ENCODE data around the gene LRFN5.
"Not testable (repeated sequence)": the region's sequence is repeated elsewhere in the genome, so short reads cannot be mapped to it uniquely, and the experiment has no call there.

Gene LRFN5

DNA sequence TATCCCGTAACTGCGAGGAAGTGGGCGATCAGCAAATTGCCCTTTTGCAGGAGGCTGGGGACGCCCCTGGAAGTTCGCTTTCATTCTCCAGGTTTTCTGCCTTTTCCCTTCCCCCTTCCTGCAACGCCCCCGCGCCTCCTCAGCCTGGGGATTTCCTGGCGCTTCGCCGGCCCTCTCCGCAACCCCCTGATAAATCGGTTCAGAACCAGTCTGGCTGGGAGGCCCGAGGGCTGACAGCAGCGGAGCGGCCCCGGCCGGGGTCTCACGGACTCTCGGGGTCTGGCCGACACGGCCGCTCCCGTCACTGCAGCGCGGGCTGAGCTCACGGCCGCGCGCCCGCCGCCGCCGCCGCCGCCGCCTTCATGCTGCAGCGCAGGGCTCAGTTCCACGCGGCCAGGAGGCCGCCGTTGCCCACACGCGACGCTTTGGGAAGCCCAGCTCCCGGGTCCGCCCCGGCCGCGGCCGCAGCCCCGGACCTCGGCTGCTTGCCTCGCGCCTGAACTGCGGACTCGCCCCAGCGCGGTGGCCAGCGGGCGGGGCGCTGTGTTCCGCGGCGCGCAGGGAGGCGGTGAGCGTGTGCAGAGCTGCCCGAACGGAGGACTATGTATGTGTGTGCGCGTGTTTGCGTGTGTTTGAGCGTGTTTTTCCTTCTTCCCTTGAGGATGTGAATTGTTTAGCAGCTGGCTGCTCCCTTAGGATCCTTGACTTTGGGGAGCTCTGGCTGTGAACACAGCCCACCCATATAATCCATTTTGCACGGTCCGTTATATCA is at the start of gene LRFN5:
Gene LRFN5, plus strand, starts transcription at position 345 of the 772 bp plus-strand sequence.
- DNase-seq (ENCODE audit: low read depth): peak; percentile 69
- peak within 1 kb of the TSS; percentile 78 for H3K4me3 ChIP-seq (ENCODE audit: control insufficient read depth, low read depth, low read length)
- TF ChIP-seq, protein P1, sequence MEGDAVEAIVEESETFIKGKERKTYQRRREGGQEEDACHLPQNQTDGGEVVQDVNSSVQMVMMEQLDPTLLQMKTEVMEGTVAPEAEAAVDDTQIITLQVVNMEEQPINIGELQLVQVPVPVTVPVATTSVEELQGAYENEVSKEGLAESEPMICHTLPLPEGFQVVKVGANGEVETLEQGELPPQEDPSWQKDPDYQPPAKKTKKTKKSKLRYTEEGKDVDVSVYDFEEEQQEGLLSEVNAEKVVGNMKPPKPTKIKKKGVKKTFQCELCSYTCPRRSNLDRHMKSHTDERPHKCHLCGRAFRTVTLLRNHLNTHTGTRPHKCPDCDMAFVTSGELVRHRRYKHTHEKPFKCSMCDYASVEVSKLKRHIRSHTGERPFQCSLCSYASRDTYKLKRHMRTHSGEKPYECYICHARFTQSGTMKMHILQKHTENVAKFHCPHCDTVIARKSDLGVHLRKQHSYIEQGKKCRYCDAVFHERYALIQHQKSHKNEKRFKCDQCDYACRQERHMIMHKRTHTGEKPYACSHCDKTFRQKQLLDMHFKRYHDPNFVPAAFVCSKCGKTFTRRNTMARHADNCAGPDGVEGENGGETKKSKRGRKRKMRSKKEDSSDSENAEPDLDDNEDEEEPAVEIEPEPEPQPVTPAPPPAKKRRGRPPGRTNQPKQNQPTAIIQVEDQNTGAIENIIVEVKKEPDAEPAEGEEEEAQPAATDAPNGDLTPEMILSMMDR (conservative IDR thresholded peaks at IDR 0.05; ENCODE audit: control insufficient read depth, insufficient read depth, low read depth, low read length): no peak

DNA sequence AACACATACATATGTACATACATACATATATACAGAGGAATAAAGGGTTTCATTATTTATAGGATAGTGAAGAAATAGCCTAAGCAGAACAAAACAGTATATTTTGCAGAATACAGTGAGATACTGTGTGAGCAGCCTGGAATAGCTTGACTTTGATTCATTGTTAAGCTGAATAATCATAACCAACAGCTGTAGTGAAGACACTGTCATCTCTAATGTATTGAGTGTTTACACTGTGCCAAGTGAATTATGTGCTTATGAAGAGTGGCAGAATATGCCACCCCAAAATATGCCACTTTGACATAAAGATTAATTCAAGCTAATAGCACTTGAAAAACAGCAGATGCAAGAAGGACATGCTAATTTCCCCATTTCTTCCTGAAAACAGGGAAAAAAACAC is 48.2 kb upstream of the LRFN5 start:
- H3K4me3 ChIP-seq (ENCODE audit: control insufficient read depth, low read depth, low read length): no peak overlapping the region
- no peak for DNase-seq (ENCODE audit: low read depth)
- TF ChIP-seq, protein P1 (conservative IDR thresholded peaks at IDR 0.05; ENCODE audit: control insufficient read depth, insufficient read depth, low read depth, low read length): no peak

DNA sequence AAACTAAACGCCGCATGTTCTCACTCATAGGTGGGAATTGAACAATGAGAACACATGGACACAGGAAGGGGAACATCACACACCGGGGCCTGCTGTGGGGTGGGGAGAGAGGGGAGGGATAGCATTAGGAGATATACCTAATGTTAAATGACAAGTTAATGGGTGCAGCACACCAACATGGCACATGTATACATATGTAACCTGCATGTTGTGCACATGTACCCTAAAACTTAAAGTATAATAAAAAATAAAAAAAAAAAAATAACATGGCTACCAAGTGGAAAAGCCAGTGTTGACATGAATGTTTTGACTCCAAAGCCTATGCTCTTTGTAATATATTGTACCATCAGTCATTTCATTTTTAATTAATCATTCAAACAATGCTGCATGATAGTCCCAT is 39.8 kb upstream of the LRFN5 start:
- H3K4me3 ChIP-seq (ENCODE audit: control insufficient read depth, low read depth, low read length); DNase-seq (ENCODE audit: low read depth): not testable (repeated sequence)

GRCh38 chr14:41568979-41569378 is 37.7 kb upstream of the LRFN5 start:
- H3K4me3 ChIP-seq (ENCODE audit: control insufficient read depth, low read depth, low read length): no peak overlapping the region
- DNase-seq (ENCODE audit: low read depth): no peak
- TF ChIP-seq, protein P1 (conservative IDR thresholded peaks at IDR 0.05; ENCODE audit: control insufficient read depth, insufficient read depth, low read depth, low read length): no peak

- TF ChIP-seq, protein P1 (conservative IDR thresholded peaks at IDR 0.05; ENCODE audit: control insufficient read depth, insufficient read depth, low read depth, low read length): no peak
- no peak overlapping the region for H3K4me3 ChIP-seq (ENCODE audit: control insufficient read depth, low read depth, low read length)
- no peak for DNase-seq (ENCODE audit: low read depth)
Measured at GRCh38 chr14:41570415-41571155, 36.1 kb upstream of the LRFN5 start.

GRCh38 chr14:41586237-41586636 is 20.4 kb upstream of the LRFN5 start:
- TF ChIP-seq, protein P1 (conservative IDR thresholded peaks at IDR 0.05; ENCODE audit: control insufficient read depth, insufficient read depth, low read depth, low read length): no peak
- peak; percentile 12 for DNase-seq (ENCODE audit: low read depth)

DNA sequence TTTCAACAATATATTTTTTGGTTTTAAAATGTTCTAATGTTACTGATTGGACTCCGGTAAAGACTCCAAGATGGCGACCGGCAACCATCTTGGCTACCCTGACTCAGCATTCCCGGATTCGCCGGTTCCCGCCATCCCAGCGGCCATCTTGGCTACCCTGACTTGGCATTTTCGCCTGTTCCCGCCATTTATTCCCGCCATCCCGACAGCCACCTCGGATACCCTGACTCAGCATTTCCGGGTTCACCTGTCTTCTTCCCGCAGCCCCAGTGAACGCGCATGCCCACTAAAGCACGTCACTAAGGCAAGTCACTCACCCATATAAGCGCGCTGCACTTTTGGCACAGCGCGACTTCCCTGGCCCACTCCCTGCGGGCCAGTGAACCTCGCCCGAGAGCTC is 9.0 kb upstream of the LRFN5 start:
- DNase-seq (ENCODE audit: low read depth): no peak
- H3K4me3 ChIP-seq (ENCODE audit: control insufficient read depth, low read depth, low read length): no peak overlapping the region
- TF ChIP-seq, protein P1 (conservative IDR thresholded peaks at IDR 0.05; ENCODE audit: control insufficient read depth, insufficient read depth, low read depth, low read length): no peak

More at GRCh38 chr14:41586237-41586636, 20.4 kb upstream of the LRFN5 start:
- no peak overlapping the region for H3K4me3 ChIP-seq (ENCODE audit: control insufficient read depth, low read depth, low read length)

- not testable (repeated sequence) for DNase-seq (ENCODE audit: low read depth); H3K4me3 ChIP-seq (ENCODE audit: control insufficient read depth, low read depth, low read length)
Measured at GRCh38 chr14:41599805-41600385, 6.8 kb upstream of the LRFN5 start.

Measured in fibroblast of mammary gland (primary cell).